Stimulated activated CD8-positive, alpha-beta memory T cell treated with anti-CD3 and anti-CD28 coated beads, Interleukin-12 subunit alpha, Interleukin-12 subunit beta, amount 100 ng/mL, for 4 hours (primary cell): ENCODE measurements around the gene IRF4.

ENCODE experiments used
- DNase-seq: peaks from one replicate; pipeline ENCODE4 v3.0.0-alpha.2; 2020; ENCODE audit warnings: low read depth

IRF4 gene

GRCh38 chr6:391559-392440, at the start of gene IRF4:
Gene IRF4 (plus strand): TSS chr6:391752. CDS start chr6:393153, 1,401 bp downstream.
- peak; percentile 62 for DNase-seq

- DNase-seq = no peak
Measured at GRCh38 chr6:341914-342831, 49.4 kb upstream of the IRF4 start.

GRCh38 chr6:342832-343179, 48.7 kb upstream of the IRF4 start:
- no peak for DNase-seq

- no peak for DNase-seq
Measured at GRCh38 chr6:343226-343935, 48.2 kb upstream of the IRF4 start.

- DNase-seq = no peak
Measured at GRCh38 chr6:343960-344815, 47.4 kb upstream of the IRF4 start.

- no peak for DNase-seq
Measured at GRCh38 chr6:344816-345340, 46.7 kb upstream of the IRF4 start.

GRCh38 chr6:345747-346385, 45.7 kb upstream of the IRF4 start:
- no peak for DNase-seq

- DNase-seq = no peak
Measured at GRCh38 chr6:346386-347030, 45.0 kb upstream of the IRF4 start.

GRCh38 chr6:347232-347631, 44.3 kb upstream of the IRF4 start:
- DNase-seq = no peak

- DNase-seq = no peak
Measured at GRCh38 chr6:347951-348859, 43.3 kb upstream of the IRF4 start.

- DNase-seq = no peak
Measured at GRCh38 chr6:348860-349396, 42.6 kb upstream of the IRF4 start.

GRCh38 chr6:349491-349921, 42.0 kb upstream of the IRF4 start:
- no peak for DNase-seq

- DNase-seq = no peak
Measured at GRCh38 chr6:350371-350770, 41.2 kb upstream of the IRF4 start.

GRCh38 chr6:351011-351866, 40.3 kb upstream of the IRF4 start:
- no peak for DNase-seq

- DNase-seq = no peak
Measured at GRCh38 chr6:351867-352289, 39.7 kb upstream of the IRF4 start.

GRCh38 chr6:352474-352873, 39.1 kb upstream of the IRF4 start:
- DNase-seq = no peak

GRCh38 chr6:352896-353470, 38.6 kb upstream of the IRF4 start:
- DNase-seq = no peak
